Thoracic aorta (tissue), 2 donors: Measurements from ENCODE around the gene GLYR1. TPM values are rescaled to one million over a fixed set of nuclear protein-coding genes. Genes with fewer than 3 reads are reported as not detected.

ENCODE experiments used
- ATAC-seq: fragments of 150-250 bp; one replicate; pipeline ENCODE4 v1.8.0; 2017; ENCODE audit warnings: low read depth; ENCODE audit not compliant: insufficient number of reproducible peaks, low FRiP score
- DNase-seq: peaks from one replicate; pipeline ENCODE4 v3.0.0-alpha.2; 2020; ENCODE audit warnings: low spot score
- H3K27ac ChIP-seq, 2 donors: fragments of 200-600 bp; sonication (generic); 1 replicate in 1 of 2; 2 replicates in 1 of 2; pipeline ENCODE4 v1.5.1; 2016; ENCODE audit warnings: mild to moderate bottlenecking in 2 of 2, moderate library complexity in 2 of 2
- H3K27me3 ChIP-seq: fragments of 200-600 bp; sonication (generic); replicated peaks from 2 replicates; pipeline ENCODE4 v1.6.0; 2016; ENCODE audit warnings: mild to moderate bottlenecking; ENCODE audit not compliant: insufficient read depth
- H3K36me3 ChIP-seq: fragments of 200-600 bp; sonication (generic); one replicate; pipeline ENCODE4 v1.5.1; 2016
- H3K4me1 ChIP-seq, 2 donors: fragments of 200-600 bp; sonication (generic); 1 replicate in 1 of 2; 2 replicates in 1 of 2; pipeline versions ENCODE4 v1.5.1 to v1.6.0; 2016; ENCODE audit warnings: low read depth in 2 of 2, mild to moderate bottlenecking in 1 of 2; ENCODE audit not compliant: control insufficient read depth in 1 of 2
- H3K4me3 ChIP-seq: fragments of 200-600 bp; sonication (generic); 2 replicates; pipeline ENCODE4 v1.5.1; 2016; ENCODE audit warnings: mild to moderate bottlenecking
- H3K9me3 ChIP-seq: fragments of 200-600 bp; sonication (generic); 2 replicates; pipeline ENCODE4 v1.5.1; 2016
- CTCF ChIP-seq: fragments of 200-600 bp; sonication (generic); IDR thresholded peaks from one replicate; pipeline ENCODE4 v1.5.1; 2019; ENCODE audit warnings: antibody characterized with exemption
- total RNA-seq, 2 donors: library from RNA; depleted of rRNA; stranded (reverse); fragments of >200 nt; gene quantifications; one replicate each; pipeline versions ENCODE4 v1.1.0 to v1.2.3, GENCODE V29; 2016

GLYR1 gene
- total RNA-seq, 2 donors from 2014 or later = 28.4 to 59.5 TPM

GRCh38 chr16:4826980-4827379 is 20.1 kb downstream of the GLYR1 start:
- DNase-seq (no peak), ATAC-seq (no peak)
- TF ChIP-seq CTCF = no peak
- Histone ChIP-seq H3K9me3 (no peaks in the 10 kb centered on the region), H3K4me3 (no peak overlapping the region), H3K27me3 (no peaks in the 10 kb centered on the region), H3K27ac (no peak overlapping the region), H3K36me3 (peaks cover 77% of the 10 kb centered on the region), H3K4me1 (no peaks in the 10 kb centered on the region)

- H3K27me3 ChIP-seq = no peaks in the 10 kb centered on the region
- no peak overlapping the region for H3K27ac ChIP-seq
- DNase-seq (no peak), ATAC-seq (no peak)
- no peak overlapping the region for H3K4me3 ChIP-seq
- no peak for TF ChIP-seq CTCF
- peaks cover 77% of the 10 kb centered on the region for H3K36me3 ChIP-seq
- H3K4me1 ChIP-seq = no peaks in the 10 kb centered on the region
- H3K9me3 ChIP-seq = no peaks in the 10 kb centered on the region
These were observed 20.6 kb downstream of the GLYR1 start for GRCh38 chr16:4826526-4826925.

- Histone ChIP-seq H3K4me1 (no peaks in the 10 kb centered on the region), H3K4me3 (no peak overlapping the region), H3K27me3 (no peaks in the 10 kb centered on the region), H3K9me3 (no peaks in the 10 kb centered on the region), H3K27ac (no peak overlapping the region), H3K36me3 (peaks cover 78% of the 10 kb centered on the region)
- DNase-seq = no peak
- TF ChIP-seq CTCF = no peak
- ATAC-seq = no peak
These were observed 21.9 kb downstream of the GLYR1 start for GRCh38 chr16:4825196-4825595.

- H3K4me1 ChIP-seq = no peaks in the 10 kb centered on the region
- no peaks in the 10 kb centered on the region for H3K27me3 ChIP-seq
- no peak for TF ChIP-seq CTCF
- ATAC-seq (no peak), DNase-seq (no peak)
- H3K36me3 ChIP-seq = peaks cover 66% of the 10 kb centered on the region
- H3K4me3 ChIP-seq = no peak overlapping the region
- no peak overlapping the region for H3K27ac ChIP-seq
- no peaks in the 10 kb centered on the region for H3K9me3 ChIP-seq
These were observed 26.4 kb downstream of the GLYR1 start for GRCh38 chr16:4820652-4821051.

- peaks cover 0 to 17% of the 10 kb centered on the region in 2 donors for H3K4me1 ChIP-seq
- no peak for ATAC-seq
- no peak overlapping the region for H3K4me3 ChIP-seq
- peaks cover 63% of the 10 kb centered on the region for H3K36me3 ChIP-seq
- no peaks in the 10 kb centered on the region for H3K27me3 ChIP-seq
- TF ChIP-seq CTCF = no peak
- no peak for DNase-seq
- no peaks in the 10 kb centered on the region for H3K9me3 ChIP-seq
- H3K27ac ChIP-seq = peak overlapping the region; percentile 22 to 43
These were observed 32.4 kb downstream of the GLYR1 start for GRCh38 chr16:4814542-4815173.
